IPS DF 4.7 (cell line): ENCODE measurements around the gene DOCK3.
"Not testable (repeated sequence)": the region's sequence is repeated elsewhere in the genome, so short reads cannot be mapped to it uniquely, and the experiment has no call there.

Source experiments
- DNase-seq: peaks from one replicate; pipeline ENCODE4 v3.0.0-alpha.2; 2013; ENCODE audit warnings: low spot score; ENCODE audit errors: extremely low read depth

Gene DOCK3

DNA sequence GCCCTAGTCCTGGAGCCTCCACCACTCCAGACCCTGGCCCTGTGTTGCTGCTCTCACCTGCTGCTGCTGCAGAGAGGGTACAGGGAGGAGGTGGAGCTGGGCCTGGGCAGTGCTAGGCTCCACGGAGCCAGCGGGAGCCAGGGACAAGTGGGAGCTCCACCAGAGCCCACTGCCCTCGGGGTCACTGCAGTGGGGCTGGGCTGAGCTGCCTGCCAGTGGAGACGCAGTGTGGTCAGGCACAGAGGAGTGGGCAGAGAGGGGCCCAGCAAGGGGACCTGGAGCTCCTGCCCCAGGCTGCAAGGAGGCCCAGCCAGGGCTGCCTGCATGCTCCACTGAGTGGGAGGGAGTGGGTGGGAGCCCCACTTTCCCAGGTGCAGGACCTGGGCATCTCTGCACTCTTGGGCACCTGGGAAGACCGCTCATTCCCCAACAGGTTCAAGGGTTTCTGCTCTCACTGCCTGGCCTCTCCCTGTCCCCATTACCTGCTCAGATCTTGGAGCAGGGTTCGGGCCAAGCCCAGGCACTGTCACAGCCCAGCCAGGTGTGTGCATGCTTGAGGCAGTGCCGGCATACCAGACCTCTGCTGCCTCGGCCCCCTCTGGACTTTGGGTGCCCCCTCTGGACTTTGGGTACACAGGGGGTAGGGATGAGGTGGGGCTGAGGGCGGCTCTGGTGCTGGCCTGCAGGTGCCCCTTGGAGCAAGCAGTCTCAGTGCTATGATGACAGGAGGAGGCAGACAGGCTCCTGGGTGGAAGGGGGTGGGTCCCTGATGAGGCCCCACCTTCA is 308.0 kb downstream of the DOCK3 start:
- DNase-seq: no peak

DNA sequence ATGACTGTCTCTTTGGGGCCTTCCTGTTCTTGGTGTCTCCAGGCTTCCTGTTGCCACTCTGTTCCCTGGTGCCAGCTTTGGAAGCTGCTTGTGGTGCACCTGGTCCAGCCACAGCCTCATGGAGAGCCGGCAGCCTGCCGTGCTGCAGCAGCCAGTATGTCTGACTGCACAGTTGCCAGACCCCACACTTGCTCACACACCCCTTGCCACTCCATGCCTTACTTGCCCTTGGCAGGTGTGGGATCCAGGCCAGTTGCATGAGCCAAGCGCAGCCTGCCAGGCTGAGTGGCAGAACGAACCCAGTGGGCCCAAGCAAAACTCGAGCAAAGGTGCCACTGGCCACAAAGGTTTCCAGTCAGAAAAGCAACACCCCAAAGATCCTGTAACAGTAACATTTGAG is 309.2 kb downstream of the DOCK3 start:
- DNase-seq: no peak

DNA sequence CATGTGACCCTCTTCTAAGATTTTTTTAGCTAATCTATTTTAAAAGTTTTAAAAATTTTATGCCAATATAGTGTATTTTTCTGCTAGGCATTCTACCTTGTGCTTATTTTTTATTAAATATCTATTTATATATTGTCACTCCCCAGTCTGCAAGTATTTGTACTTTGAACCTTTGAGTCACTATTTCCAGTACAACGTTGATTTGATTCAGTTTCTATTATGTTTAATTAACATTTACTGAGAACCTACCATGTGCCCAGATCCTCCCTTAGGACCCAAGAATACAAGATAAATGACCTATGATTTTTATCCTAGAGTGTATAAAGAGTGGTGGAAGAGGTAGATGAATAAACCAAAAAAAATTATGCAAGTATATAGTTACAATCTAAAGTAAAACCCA is 311.2 kb downstream of the DOCK3 start:
- no peak for DNase-seq

DNA sequence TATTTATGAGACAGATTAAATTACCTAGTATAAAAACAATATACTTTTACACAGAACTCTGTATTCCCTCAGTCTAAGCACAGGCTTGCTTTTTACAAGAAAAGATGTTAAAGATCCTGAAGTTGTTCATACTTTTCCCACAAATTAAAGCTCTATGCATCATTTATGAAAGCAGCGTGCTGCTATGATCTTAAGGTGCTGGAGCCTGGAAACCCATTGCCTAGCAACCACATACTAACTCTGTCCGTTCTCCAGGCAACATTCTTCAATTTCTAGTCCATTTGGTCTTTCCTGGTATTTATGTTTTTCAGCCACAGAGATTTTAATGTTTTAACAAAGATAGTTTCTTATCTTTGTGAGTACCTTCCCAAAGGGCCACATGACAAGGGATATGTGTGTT is 312.0 kb downstream of the DOCK3 start:
- DNase-seq: no peak

DNA sequence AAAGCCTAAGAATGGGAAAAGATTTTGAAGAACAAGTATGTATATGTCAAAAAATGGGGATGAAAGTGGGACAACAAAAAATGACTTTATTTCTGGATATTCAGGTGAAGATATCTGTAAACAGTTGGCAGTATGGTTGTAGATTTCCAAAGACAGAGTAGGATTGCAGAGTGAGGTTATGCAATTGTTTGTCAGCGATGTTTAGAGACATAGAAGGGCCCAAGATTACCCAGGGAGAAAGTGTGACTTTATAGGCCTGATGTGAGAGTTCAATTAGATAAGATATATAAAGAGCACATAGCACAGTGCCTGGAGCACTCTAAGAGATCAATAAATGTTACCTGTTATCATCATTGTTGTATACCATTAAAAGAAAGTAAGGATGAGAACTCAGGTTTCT is 319.8 kb downstream of the DOCK3 start:
- no peak for DNase-seq

DNA sequence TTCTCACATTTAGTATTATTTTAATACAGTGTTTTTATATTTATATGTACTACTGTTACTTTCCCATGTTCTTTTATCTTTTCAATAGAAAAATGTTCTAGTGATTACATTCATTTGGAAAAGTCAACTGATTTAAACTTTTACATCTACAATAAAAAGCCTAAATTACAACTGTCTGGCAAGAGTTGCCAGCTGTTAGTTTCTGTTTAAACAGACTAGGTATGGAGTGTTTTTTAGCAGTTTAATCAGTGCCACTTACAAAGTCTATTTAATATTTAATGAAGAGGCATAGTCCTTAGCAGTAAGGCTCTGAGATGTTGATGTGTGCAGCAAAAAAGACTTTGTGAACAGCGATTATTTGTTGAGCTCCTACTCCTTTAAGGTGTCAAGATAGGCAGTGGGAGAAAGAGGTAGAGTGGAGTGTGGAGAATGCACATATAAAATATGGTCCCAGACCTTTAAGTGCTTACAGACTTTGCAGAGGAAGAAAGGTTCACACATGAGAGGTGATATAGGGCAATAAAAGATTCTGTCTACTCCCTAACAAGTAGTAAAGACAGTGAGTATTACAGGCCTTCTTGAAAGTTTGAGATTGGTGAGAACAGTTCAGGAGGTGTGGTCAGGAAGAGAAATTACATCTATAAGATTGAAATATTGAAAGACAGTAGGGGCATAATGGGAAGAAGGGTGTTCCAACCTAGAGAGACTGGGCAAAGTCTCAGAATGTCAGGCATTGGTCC is 320.5 kb downstream of the DOCK3 start:
- DNase-seq: no peak

DNA sequence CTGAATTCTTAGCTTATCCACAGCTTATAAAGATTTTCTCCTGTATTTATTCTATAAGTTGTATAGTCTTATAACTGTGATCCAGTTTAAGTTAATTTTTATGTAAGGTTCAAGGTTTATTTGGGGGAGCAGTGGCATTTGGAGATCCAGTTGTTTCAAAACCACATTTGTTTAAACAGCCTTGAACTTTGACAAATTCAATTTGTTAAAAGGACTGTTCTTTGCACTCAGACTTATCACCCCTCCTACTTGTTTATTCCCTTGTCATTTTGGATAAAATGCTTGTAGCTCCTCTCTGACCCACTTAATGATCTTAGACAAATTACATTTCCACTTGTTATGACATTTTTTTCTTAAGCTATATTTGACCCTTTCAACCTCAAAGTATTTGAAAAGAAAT is 327.8 kb downstream of the DOCK3 start:
- DNase-seq: no peak

DNA sequence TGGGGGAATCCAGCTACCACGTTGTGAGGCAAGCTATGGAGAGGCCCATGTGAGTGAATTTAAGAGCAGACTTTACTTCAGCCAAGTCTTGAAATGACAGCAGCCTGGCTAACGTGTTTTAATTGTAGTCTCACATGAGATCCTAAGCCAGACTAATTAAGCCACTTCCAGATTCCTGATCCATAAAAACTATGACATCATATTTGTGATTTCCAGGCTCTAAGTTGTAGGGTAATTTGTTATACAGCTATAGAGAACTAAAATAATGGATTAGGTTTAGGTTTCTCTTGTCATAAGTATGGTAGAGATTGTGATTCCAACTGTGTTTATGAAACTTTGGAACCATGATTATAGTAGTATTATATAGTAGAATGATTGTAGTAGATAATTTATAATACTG is 329.5 kb downstream of the DOCK3 start:
- DNase-seq: no peak

DNA sequence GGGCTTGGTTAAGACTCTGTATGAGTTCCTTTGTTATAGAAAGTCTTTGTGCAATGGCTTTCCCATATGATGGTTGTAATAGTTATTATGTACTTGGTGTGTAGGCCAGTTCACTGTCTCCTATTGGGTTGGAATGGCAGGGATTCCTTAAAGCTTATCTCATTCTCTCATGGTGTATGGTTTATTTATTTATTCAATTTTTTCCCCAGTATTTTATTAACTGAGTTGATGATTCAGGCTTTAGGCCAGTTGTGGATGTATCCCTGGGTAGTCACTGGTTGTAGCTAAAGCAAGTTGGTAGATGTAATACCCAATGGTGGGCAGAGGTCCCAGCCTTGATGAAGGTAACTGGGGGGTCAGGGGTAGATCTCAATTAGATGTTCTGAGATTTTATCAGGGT is 349.4 kb downstream of the DOCK3 start:
- DNase-seq: no peak

DNA sequence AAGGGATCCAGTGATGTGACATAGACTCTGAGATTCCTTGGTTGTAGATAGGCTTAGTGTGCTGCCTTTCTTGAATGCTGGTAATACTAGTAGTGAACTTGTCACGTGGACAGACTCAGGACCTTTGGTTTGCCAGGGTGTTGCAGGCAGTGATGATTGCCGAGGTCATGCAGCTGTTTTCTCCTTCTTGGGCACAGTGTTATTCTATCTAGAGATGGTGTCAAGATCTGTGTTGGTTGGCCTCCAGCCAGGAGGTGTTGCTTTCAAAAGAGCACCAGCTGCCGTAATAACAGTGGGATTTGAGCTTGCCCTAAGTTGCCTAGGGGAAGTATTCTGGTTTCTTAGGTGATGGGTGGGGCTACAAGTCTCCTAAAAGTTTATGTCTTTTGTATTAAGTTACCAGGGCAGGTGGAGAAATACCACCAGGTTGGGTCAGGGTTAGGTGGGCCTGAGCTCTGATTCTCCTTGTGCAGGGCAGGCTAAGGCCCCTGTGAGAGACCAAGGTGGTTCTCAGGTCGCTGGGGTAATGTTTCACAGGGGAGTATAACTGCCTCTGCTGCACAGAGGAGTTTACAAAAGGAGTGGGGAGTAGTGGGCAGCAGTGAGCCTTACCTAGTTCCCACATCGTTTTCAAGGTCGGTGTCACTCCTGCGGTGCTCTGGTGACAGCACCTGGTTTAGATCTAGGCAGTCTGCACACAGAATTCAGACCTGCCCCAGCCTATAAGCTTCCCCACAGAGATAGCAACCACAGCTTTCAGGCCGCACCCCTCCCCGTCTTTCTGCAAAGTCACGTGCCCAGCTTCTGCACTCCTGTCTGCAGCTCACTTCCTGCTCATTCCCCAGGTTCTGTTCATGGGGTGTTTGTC is 350.3 kb downstream of the DOCK3 start:
- DNase-seq: no peak

DNA sequence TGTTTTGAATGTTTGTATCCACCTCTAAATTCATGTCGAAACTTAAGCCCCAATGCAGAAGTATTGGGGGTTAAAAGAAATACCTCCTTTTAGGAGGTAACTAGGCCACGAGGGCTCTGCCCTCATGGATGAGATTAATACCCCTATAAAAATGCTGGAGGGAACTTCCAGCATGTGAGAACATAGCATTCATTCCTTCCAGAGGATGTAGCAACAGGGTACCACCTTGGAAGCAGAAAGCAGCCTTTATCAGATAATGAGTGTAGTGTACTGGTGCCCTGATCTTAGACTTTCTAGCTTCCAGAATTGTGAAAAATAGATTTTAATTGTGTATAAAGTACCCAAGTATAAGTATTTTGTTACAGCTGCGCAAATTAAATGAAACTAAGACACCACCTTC is 356.9 kb downstream of the DOCK3 start:
- no peak for DNase-seq

DNA sequence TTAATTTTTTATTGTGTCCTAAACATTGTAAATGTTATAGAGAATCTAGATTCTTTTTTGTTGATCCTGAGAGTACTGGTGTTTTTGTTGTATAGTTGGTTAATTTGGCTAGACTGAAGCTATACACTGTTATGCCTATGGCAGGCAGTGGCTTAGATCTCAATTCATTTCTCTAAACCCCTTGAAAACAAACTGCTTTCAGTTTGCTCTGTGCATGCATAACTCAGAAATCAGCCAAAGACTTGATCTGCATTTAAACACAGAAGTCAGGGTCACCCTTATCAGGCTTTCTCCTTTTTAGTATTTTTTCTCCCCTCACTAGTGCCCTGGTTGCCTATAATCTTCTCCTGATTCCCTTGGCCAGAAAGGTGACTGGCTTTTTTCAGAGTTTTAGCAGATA is 360.9 kb downstream of the DOCK3 start:
- DNase-seq: no peak

DNA sequence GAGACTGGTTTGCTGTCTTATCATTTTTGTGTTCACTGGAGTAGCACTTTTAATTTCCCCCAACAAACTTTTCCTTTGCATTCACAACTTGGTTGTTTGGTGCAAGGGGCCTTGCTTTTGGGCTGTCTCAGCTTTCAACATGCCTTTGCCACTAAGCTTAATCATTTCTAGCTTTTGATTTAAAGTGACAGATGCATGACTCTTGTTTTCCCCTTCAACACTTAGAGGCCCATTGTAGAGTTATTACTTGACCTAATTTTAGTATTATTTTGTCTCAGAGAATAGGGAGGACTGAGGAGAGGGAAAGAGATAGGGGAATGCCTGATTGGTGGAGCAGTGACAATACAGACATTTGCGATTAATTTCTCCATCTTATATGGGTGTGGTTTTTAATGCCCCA is 370.3 kb downstream of the DOCK3 start:
- DNase-seq: no peak

DNA sequence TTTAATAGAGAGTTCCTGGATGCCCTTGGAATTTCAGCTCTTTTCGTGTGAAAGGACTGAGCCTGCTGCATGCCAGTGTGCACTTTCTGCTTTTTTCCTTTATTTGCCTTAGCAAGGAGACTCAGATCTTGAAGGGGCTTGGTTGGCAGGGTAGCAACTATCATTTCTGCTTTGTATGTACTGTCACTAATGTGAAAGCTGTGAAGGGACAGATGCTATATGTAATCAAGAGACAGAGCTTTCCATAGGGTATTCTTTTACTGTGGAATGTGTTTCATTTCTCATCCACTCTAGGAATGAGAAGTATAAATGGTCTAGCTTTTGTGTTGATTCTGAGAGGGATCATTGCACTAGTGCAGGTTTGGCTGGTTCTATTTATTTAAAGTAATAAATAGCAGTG is 377.8 kb downstream of the DOCK3 start:
- DNase-seq: no peak

DNA sequence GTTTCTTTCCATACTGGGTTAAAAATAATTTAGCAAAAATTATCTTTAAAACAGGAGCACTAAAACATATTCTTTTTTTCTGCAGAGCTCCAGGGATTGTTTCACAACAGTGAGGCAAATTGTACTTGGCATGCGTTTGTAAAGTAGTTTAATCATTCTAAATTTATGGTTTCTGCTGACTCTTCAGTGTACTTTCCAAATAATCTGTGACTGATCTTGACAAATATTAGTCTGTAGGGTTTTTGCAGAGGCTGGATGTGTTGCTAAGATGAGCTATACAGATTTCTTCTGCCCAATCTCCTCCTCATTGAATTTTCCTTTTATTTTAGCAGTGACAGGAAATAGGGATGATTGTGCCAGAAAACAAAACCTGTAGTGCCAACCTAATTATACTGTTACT is 382.4 kb downstream of the DOCK3 start:
- no peak for DNase-seq

DNA sequence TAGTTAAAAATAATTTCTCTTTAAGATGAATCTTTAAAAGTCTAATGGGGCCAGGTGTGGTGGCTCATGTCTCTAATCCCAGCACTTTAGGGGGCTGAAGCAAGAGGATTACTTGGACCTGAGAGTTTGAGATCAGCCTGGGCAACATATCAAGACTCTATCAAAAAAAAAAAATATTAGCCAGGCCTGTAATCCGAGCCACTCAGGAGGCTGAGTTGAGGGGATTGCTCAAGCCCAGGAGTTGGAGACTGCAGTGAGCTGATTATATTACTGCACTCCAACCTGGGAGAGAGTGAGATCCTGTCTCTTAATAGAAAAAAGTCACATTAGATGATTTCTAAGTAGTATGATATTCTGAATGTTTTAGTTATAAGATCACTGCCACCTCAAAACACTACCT is 388.3 kb downstream of the DOCK3 start:
- no peak for DNase-seq

DNA sequence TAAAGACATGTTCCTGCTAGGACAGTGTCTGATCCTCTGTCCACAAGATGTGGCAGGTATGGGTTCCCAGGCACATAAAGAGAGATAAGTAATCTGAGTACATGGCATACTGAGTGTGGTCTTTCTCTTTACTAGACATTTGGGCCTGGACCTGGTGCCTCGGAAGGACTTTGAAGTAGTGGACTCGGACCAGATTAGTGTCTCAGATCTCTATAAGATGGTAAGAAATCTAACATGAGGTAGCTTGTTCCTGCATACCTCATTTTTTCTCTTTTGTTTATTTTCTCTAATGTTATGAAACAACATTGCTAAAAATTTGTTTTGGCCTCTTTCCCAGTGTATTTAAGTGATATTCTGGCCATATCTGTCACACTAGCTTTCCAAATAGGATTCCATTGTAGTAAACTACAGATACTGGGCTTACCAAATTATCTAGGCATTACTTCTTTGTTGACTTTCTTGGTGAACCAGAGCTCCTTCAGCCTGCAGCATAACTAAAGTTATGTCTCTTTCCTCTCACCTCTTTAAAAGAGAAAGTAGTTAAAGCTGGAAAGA is 400.6 kb downstream of the DOCK3 start:
- DNase-seq: no peak

DNA sequence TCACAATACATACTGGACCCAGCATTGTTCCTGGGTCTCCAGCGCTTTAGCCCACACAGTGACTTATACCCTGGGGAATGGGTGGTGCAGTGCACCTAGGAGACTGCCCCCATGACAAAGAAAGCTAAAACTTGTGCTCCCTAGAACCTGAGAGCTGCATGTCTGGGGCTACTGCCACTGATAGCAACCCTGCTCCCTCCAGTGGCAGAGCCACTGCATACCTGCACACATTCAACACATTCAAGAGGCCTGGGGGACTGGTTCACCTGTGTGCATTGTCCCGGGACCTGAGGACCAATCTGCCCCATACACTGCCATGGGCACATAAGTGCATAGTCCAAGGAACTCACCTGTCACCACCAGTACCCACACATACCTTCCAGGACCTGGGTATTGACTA is 407.6 kb downstream of the DOCK3 start:
- no peak for DNase-seq

DNA sequence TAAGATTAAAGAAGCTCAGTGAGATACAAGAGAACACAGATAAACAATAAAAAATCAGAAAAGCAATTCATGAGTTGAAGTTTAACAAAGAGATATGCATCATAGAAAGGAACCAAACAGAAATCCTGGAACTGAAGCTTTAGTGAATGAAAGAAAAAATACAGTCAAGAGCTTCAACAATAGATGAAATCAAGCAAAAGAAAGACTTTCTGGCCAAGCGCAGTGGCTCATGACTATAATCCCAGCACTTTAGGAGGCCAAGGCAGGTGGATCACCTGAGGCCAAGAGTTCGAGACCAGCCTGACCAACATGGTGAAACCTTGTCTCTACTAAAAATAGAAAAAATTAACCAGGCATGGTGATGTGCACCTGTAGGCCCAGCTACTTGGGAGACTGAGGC is 408.8 kb downstream of the DOCK3 start:
- DNase-seq: no peak

DNA sequence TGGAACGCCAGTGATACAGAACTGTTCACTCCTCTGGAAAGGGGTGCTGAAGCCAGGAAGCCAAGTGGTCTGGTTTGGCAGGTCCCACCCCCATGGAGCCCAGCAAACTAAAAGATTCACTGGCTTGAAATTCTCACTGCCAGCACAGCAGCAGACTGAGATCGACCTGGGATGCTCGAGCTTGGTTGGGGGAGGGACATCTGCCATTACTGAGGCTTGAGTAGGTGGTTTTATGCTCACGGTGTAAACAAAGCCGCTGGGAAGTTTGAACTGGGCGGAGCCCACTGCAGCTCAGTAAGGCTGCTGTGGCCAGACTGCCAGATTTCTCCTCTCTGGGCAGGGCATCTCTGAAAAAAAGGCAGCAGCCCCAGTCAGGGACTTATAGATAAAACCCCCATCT is 417.4 kb downstream of the DOCK3 start:
- DNase-seq: not testable (repeated sequence)

DNA sequence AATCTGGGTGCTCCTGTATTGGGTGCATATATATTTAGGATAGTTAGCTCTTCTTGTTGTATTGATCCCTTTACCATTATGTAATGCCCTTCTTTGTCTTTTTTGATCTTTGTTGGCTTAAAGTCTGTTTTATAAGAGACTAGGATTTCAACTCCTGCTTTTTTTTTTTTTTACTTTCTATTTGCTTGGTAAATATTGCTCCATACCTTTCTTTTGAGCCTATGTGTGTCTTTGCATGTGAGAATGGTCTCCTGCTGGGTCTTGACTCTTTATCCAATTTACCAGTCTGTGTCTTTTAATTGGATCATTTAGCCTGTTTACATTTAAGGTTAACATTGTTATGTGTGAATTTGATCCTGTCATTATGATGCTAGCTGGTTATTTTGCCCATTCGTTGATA is 420.1 kb downstream of the DOCK3 start:
- DNase-seq: not testable (repeated sequence)
